Fibroblast of lung (primary cell): Measurements from ENCODE around the gene ZFP36L1. TPM values are rescaled to one million over a fixed set of nuclear protein-coding genes. Genes with fewer than 3 reads are reported as not detected.

Source experiments
- DNase-seq, 2 donors: peaks; one replicate each; pipeline versions ENCODE4 v3.0.0 to v3.0.0-alpha.2; 2010; ENCODE audit warnings: low read depth in 2 of 2
- H2AFZ ChIP-seq: 2 replicates; pipeline ENCODE4 v1.5.1; 2012; ENCODE audit warnings: low read length, control low read depth, inconsistent platforms
- H3K27ac ChIP-seq: 2 replicates; pipeline ENCODE4 v1.5.1; 2011; ENCODE audit warnings: low read length, control low read depth; ENCODE audit not compliant: insufficient read depth
- H3K27me3 ChIP-seq: 2 replicates; pipeline ENCODE4 v1.5.1; 2011; ENCODE audit warnings: mild to moderate bottlenecking, low read length; ENCODE audit not compliant: control insufficient read depth, insufficient read depth
- H3K36me3 ChIP-seq: 2 replicates; pipeline ENCODE4 v1.5.1; 2011; ENCODE audit warnings: low read length; ENCODE audit not compliant: control insufficient read depth, insufficient read depth
- H3K4me1 ChIP-seq: 2 replicates; pipeline ENCODE4 v1.5.1; 2011; ENCODE audit warnings: low read length; ENCODE audit not compliant: control insufficient read depth, insufficient read depth; ENCODE audit errors: extremely low read depth
- H3K4me2 ChIP-seq: 2 replicates; pipeline ENCODE4 v1.5.1; 2011; ENCODE audit warnings: low read length, control low read depth; ENCODE audit not compliant: insufficient read depth; ENCODE audit errors: extremely low read depth
- H3K4me3 ChIP-seq, 4 experiments: fragments of 200-600 bp in 1 of 4; sonication (generic) in 1 of 4; replicated peaks in 1 of 4; 2 replicates each; pipeline ENCODE4 v1.5.1; 2011 to 2016; ENCODE audit warnings: low read length in 4 of 4, low read depth in 3 of 4, mild to moderate bottlenecking in 3 of 4, control low read depth in 2 of 4, inconsistent platforms in 1 of 4, mixed read lengths in 1 of 4; ENCODE audit not compliant: insufficient read depth in 1 of 4; ENCODE audit errors: control extremely low read depth in 1 of 4
- H3K79me2 ChIP-seq: 2 replicates; pipeline ENCODE4 v1.5.1; 2012; ENCODE audit warnings: mild to moderate bottlenecking, low read length, inconsistent platforms; ENCODE audit not compliant: control insufficient read depth, insufficient read depth
- H3K9ac ChIP-seq: 2 replicates; pipeline ENCODE4 v1.5.1; 2011; ENCODE audit warnings: mild to moderate bottlenecking, low read length, control low read depth; ENCODE audit not compliant: insufficient read depth
- H3K9me3 ChIP-seq: 2 replicates; pipeline ENCODE4 v1.5.1; 2012; ENCODE audit warnings: low read depth, low read length; ENCODE audit not compliant: control insufficient read depth, insufficient read depth
- H4K20me1 ChIP-seq: 2 replicates; pipeline ENCODE4 v1.5.1; 2011; ENCODE audit warnings: low read length; ENCODE audit not compliant: control insufficient read depth, insufficient read depth; ENCODE audit errors: extremely low read depth
- CTCF ChIP-seq, 2 donors: IDR thresholded peaks in 1 of 2; conservative IDR thresholded peaks in 1 of 2; 1 replicate in 1 of 2; 2 replicates in 1 of 2; pipeline ENCODE4 v1.5.1; 2011 to 2012; ENCODE audit warnings: low read length in 2 of 2, control low read depth in 1 of 2, inconsistent platforms in 1 of 2, low read depth in 1 of 2, mild to moderate bottlenecking in 1 of 2
- EZH2 ChIP-seq: IDR thresholded peaks from 2 replicates; pipeline ENCODE4 v1.5.1; 2012; ENCODE audit warnings: low read length, control low read depth, mild to moderate bottlenecking; ENCODE audit errors: missing control alignments
- polyA plus RNA-seq, 2 donors: library from polyadenylated mRNA; depleted of rRNA in 1 of 2; stranded (reverse) in 1 of 2; unstranded in 1 of 2; fragments of >200 nt; gene quantifications; 2 replicates each; pipeline ENCODE4 v1.2.1, GENCODE V29; 2011 to 2012; ENCODE audit warnings: missing spikeins in 1 of 2
- total RNA-seq: library from RNA; depleted of rRNA; stranded (reverse); fragments of >200 nt; gene quantifications from 2 replicates; pipeline ENCODE4 v1.2.1, GENCODE V29; 2014

The ZFP36L1 gene
- total and polyA plus RNA-seq, 2 donors (not counting 1 experiment from before 2014, with no cell fraction given), result 22.0 to 41.7 TPM

- no peaks in the 10 kb centered on the region for H3K27me3 ChIP-seq
- no peak overlapping the region for H2AFZ ChIP-seq
- no peaks in the 10 kb centered on the region for H4K20me1 ChIP-seq
- no peak for DNase-seq
- no peaks in the 10 kb centered on the region for H3K36me3 ChIP-seq
- H3K4me3 ChIP-seq, result no peak overlapping the region
- H3K9ac ChIP-seq, result no peak overlapping the region
- peaks cover 24% of the 10 kb centered on the region for H3K4me1 ChIP-seq
- no peaks in the 10 kb centered on the region for H3K79me2 ChIP-seq
- no peak overlapping the region for H3K4me2 ChIP-seq
- TF ChIP-seq CTCF (conservative IDR thresholded peaks at IDR 0.05 in 1 of 2, IDR thresholded peaks at IDR 0.05 in 1 of 2; ENCODE audit: low read depth in 1 of 2, low read length in 2 of 2), result no peak
- TF ChIP-seq EZH2, result no peak
- no peaks in the 10 kb centered on the region for H3K9me3 ChIP-seq
- H3K27ac ChIP-seq, result no peak overlapping the region
Measured at GRCh38 chr14:68777644-68778043, 15.2 kb downstream of the ZFP36L1 start.

GRCh38 chr14:68775614-68776126 is 17.2 kb downstream of the ZFP36L1 start:
- H3K27me3 ChIP-seq, result no peaks in the 10 kb centered on the region
- no peak overlapping the region for H3K9ac ChIP-seq
- H2AFZ ChIP-seq, result no peak overlapping the region
- peaks cover 18% of the 10 kb centered on the region for H3K4me1 ChIP-seq
- no peaks in the 10 kb centered on the region for H3K36me3 ChIP-seq
- no peak overlapping the region for H3K4me3 ChIP-seq
- H4K20me1 ChIP-seq, result no peaks in the 10 kb centered on the region
- no peaks in the 10 kb centered on the region for H3K79me2 ChIP-seq
- DNase-seq, result no peak
- TF ChIP-seq CTCF (conservative IDR thresholded peaks at IDR 0.05 in 1 of 2, IDR thresholded peaks at IDR 0.05 in 1 of 2; ENCODE audit: low read depth in 1 of 2, low read length in 2 of 2) (no peak), EZH2 (no peak)
- no peak overlapping the region for H3K4me2 ChIP-seq
- H3K27ac ChIP-seq, result no peak overlapping the region
- H3K9me3 ChIP-seq, result no peaks in the 10 kb centered on the region

GRCh38 chr14:68774771-68775613 is 17.9 kb downstream of the ZFP36L1 start:
- Histone ChIP-seq H3K27me3 (no peaks in the 10 kb centered on the region), H3K4me2 (no peak overlapping the region), H4K20me1 (no peaks in the 10 kb centered on the region), H3K4me1 (peaks cover 13% of the 10 kb centered on the region), H3K36me3 (no peaks in the 10 kb centered on the region), H3K9me3 (no peaks in the 10 kb centered on the region), H3K9ac (no peak overlapping the region), H2AFZ (no peak overlapping the region), H3K4me3 (no peak overlapping the region), H3K27ac (no peak overlapping the region), H3K79me2 (no peaks in the 10 kb centered on the region)
- DNase-seq, result no peak
- no peak for TF ChIP-seq EZH2
- no peak for TF ChIP-seq CTCF (conservative IDR thresholded peaks at IDR 0.05 in 1 of 2, IDR thresholded peaks at IDR 0.05 in 1 of 2; ENCODE audit: low read depth in 1 of 2, low read length in 2 of 2)
